Tibial nerve (tissue), 4 donors: ENCODE results near the gene SMYD3.

Experiments
- EP300 ChIP-seq, 2 donors: sonication (generic); formaldehyde crosslinking; IDR thresholded peaks; one replicate each; pipeline ENCODE4 v1.6.1; 2017; ENCODE audit warnings: antibody characterized with exemption in 2 of 2, mild to moderate bottlenecking in 1 of 2
- POLR2A ChIP-seq, 2 donors: fragments of 450-650 bp; IDR thresholded peaks; one replicate each; pipeline ENCODE4 v1.6.1; 2017; ENCODE audit warnings: antibody characterized with exemption in 2 of 2, mild to moderate bottlenecking in 2 of 2, moderate library complexity in 2 of 2
- TF ChIP-seq, protein P1 (sequence below), 5 experiments: fragments of 200-600 bp in 3 of 5; fragments of 450-650 bp in 2 of 5; sonication (generic) in 3 of 5; IDR thresholded peaks; one replicate each; pipeline ENCODE4 v1.5.1; 2016 to 2019; ENCODE audit warnings: antibody characterized with exemption in 5 of 5, mild to moderate bottlenecking in 3 of 5, moderate library complexity in 2 of 5

- TF ChIP-seq, protein P1, sequence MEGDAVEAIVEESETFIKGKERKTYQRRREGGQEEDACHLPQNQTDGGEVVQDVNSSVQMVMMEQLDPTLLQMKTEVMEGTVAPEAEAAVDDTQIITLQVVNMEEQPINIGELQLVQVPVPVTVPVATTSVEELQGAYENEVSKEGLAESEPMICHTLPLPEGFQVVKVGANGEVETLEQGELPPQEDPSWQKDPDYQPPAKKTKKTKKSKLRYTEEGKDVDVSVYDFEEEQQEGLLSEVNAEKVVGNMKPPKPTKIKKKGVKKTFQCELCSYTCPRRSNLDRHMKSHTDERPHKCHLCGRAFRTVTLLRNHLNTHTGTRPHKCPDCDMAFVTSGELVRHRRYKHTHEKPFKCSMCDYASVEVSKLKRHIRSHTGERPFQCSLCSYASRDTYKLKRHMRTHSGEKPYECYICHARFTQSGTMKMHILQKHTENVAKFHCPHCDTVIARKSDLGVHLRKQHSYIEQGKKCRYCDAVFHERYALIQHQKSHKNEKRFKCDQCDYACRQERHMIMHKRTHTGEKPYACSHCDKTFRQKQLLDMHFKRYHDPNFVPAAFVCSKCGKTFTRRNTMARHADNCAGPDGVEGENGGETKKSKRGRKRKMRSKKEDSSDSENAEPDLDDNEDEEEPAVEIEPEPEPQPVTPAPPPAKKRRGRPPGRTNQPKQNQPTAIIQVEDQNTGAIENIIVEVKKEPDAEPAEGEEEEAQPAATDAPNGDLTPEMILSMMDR (IDR thresholded peaks at IDR 0.05), result no peak
- TF ChIP-seq POLR2A (IDR thresholded peaks at IDR 0.05) (no peak), EP300 (IDR thresholded peaks at IDR 0.05) (no peak)
Observed at GRCh38 chr1:245864872-245865271, 642.2 kb downstream of the SMYD3 start.
